K562 (cell line): ENCODE measurements around the gene IL17RA. TPM values are rescaled to one million over a fixed set of nuclear protein-coding genes. Genes with fewer than 3 reads are reported as not detected.

Experiments used
- ATAC-seq: fragments of 200-7000 bp; cut with Tn5 transposase; 3 replicates; pipeline ENCODE4 v1.9.1; 2020; ENCODE audit warnings: moderate library complexity
- BruUV-seq: library from RNA; stranded (reverse); fragments of 400-500 nt; replicated peaks from 2 replicates; lab custom pipeline; 2021; lab: Mats Ljungman, UMichigan
- CTCF ChIA-PET: fragments of 300-600 bp; formaldehyde crosslinking; extraction: SDS; loops from one replicate; lab custom pipeline; 2021; ENCODE audit warnings: low intra/inter-chr PET ratio; lab: Yijun Ruan, JAX
- POLR2A ChIA-PET: fragments of 300-600, 350-650 bp; sonication (Branson Sonifier 250); formaldehyde crosslinking; extraction: SDS; loops from one replicate; lab custom pipeline; 2021; ENCODE audit warnings: antibody characterized with exemption, inconsistent platforms; lab: Yijun Ruan, JAX
- DNase-seq, 4 experiments: peaks; one replicate each; pipeline versions ENCODE4 v3.0.0 to v3.0.0-alpha.2; 2011 to 2018; ENCODE audit warnings: low spot score in 3 of 4, mixed read lengths in 3 of 4; ENCODE audit errors: extremely low read depth in 1 of 4
- FAIRE-seq: peaks from 2 replicates; lab custom pipeline; 2011; peaks lifted over from hg19 to GRCh38; lab: Jason Lieb, UNC
- H2AFZ ChIP-seq: 2 replicates; pipeline ENCODE4 v1.6.0; 2011; ENCODE audit warnings: low read depth, low read length, control low read depth, inconsistent platforms
- H3K27ac ChIP-seq: fragments of 200-600 bp; 3 replicates; pipeline ENCODE4 v1.8.0; 2011; ENCODE audit warnings: low read depth, mild to moderate bottlenecking, control low read depth, inconsistent platforms, low read length, moderate library complexity, mixed read lengths; ENCODE audit errors: extremely low read depth
- H3K27me3 ChIP-seq, 2 experiments: fragments of 300-600 bp in 1 of 2; 2 replicates in 1 of 2; 3 replicates in 1 of 2; pipeline versions ENCODE4 v1.6.0 to v1.8.0; 2011; ENCODE audit warnings: inconsistent platforms in 2 of 2, low read length in 2 of 2, mild to moderate bottlenecking in 1 of 2, mixed read lengths in 1 of 2, moderate library complexity in 1 of 2; ENCODE audit not compliant: control insufficient read depth in 2 of 2, insufficient read depth in 2 of 2
- H3K36me3 ChIP-seq: fragments of 300-600 bp; 3 replicates; pipeline ENCODE4 v1.8.0; 2011; ENCODE audit warnings: mild to moderate bottlenecking, low read length, inconsistent platforms; ENCODE audit not compliant: control insufficient read depth, insufficient read depth
- H3K4me1 ChIP-seq, 2 experiments: fragments of 200-600 bp in 1 of 2; replicated peaks in 1 of 2; 2 replicates in 1 of 2; 3 replicates in 1 of 2; pipeline versions ENCODE4 v1.5.1 to v1.8.0; 2011; ENCODE audit warnings: inconsistent platforms in 2 of 2, low read length in 2 of 2, mild to moderate bottlenecking in 1 of 2, mixed read lengths in 1 of 2, moderate library complexity in 1 of 2; ENCODE audit not compliant: control insufficient read depth in 2 of 2, insufficient read depth in 2 of 2
- H3K4me2 ChIP-seq: 2 replicates; pipeline ENCODE4 v1.6.1; 2011; ENCODE audit warnings: low read length, control low read depth, inconsistent platforms, mixed read lengths; ENCODE audit not compliant: insufficient read depth
- H3K4me3 ChIP-seq: fragments of 200-600 bp; sonication (generic), shearing (Covaris generic); 2 replicates; pipeline ENCODE4 v1.5.1; 2016; ENCODE audit warnings: control low read depth, inconsistent platforms
- H3K79me2 ChIP-seq: fragments of 200-600 bp; 3 replicates; pipeline ENCODE4 v1.8.0; 2011; ENCODE audit warnings: low read length, inconsistent platforms; ENCODE audit not compliant: control insufficient read depth, insufficient read depth
- H3K9ac ChIP-seq, 2 experiments: 2 replicates each; pipeline versions ENCODE4 v1.6.0 to v1.6.1; 2011; ENCODE audit warnings: low read depth in 2 of 2, low read length in 2 of 2, control low read depth in 1 of 2, inconsistent platforms in 1 of 2, mild to moderate bottlenecking in 1 of 2, mixed read lengths in 1 of 2; ENCODE audit not compliant: insufficient read depth in 1 of 2
- H3K9me1 ChIP-seq: one replicate; pipeline ENCODE4 v1.6.0; 2011; ENCODE audit warnings: inconsistent platforms, mild to moderate bottlenecking, low read length, moderate library complexity; ENCODE audit not compliant: control insufficient read depth, insufficient read depth
- H3K9me3 ChIP-seq: replicated peaks from 2 replicates; pipeline ENCODE4 v1.5.1; 2011; ENCODE audit warnings: low read depth, low read length, inconsistent platforms; ENCODE audit not compliant: control insufficient read depth, insufficient read depth
- H4K20me1 ChIP-seq: replicated peaks from 2 replicates; pipeline ENCODE4 v1.6.1; 2011; ENCODE audit warnings: low read length, inconsistent platforms, mixed read lengths; ENCODE audit not compliant: control insufficient read depth, insufficient read depth
- CHD1 ChIP-seq: fragments of 200-600 bp; sonication (generic); IDR thresholded peaks from one replicate; pipeline ENCODE4 v1.6.1; 2012; ENCODE audit warnings: mild to moderate bottlenecking, moderate library complexity, low read length, inconsistent platforms
- HCFC1 ChIP-seq: IDR thresholded peaks from 2 replicates; pipeline ENCODE4 v1.6.1; 2012; ENCODE audit warnings: low read depth, low read length, improper control_type of control experiment
- JUNB ChIP-seq: fragments of 450-650 bp; formaldehyde crosslinking; conservative IDR thresholded peaks from 2 replicates; pipeline ENCODE4 v1.4.0; 2020; ENCODE audit warnings: mild to moderate bottlenecking
- PRMT5 ChIP-seq: sonication (generic); formaldehyde crosslinking; IDR thresholded peaks from 2 replicates; pipeline ENCODE4 v1.5.0; 2020; ENCODE audit warnings: missing genetic modification reagents
- RUNX1 ChIP-seq: sonication (generic); IDR thresholded peaks from 2 replicates; pipeline ENCODE4 v1.6.1; 2016; ENCODE audit warnings: antibody characterized with exemption, low read depth
- SMARCA4 ChIP-seq: fragments of 450-650 bp; IDR thresholded peaks from 2 replicates; pipeline ENCODE4 v1.6.1; 2016
- TBL1XR1 ChIP-seq, 2 experiments: IDR thresholded peaks; 2 replicates each; pipeline ENCODE4 v1.6.1; 2012; ENCODE audit warnings: improper control_type of control experiment in 2 of 2, low read length in 2 of 2, mild to moderate bottlenecking in 1 of 2
- ZNF76 ChIP-seq: fragments of 250-450 bp; sonication (Bioruptor Pico); IDR thresholded peaks from 2 replicates; pipeline ENCODE4 v1.4.0; 2020; ENCODE audit warnings: mild to moderate bottlenecking, moderate library complexity, borderline replicate concordance
- ZNF785 ChIP-seq: fragments of 250-450 bp; sonication (Bioruptor Pico); IDR thresholded peaks from 2 replicates; pipeline ENCODE4 v1.4.0; 2020; ENCODE audit warnings: mild to moderate bottlenecking
- ZSCAN32 ChIP-seq: fragments of 450-650 bp; formaldehyde crosslinking; IDR thresholded peaks from 2 replicates; pipeline ENCODE4 v1.4.0; 2020; ENCODE audit warnings: mild to moderate bottlenecking, moderate library complexity
- WGBS: fragments of 100-300 bp; shearing (Covaris generic); methylation state at CpG from one replicate; pipeline ENCODE4 v1.1.6; 2016; ENCODE audit warnings: low coverage, mixed read lengths; ENCODE audit not compliant: insufficient coverage; ENCODE audit errors: missing lambda C conversion rate; 5-methylcytosine and 5-hydroxymethylcytosine counted together
- in situ Hi-C: fragments of 300-500 bp; cut with MboI; formaldehyde crosslinking; loops from 4 replicates; pipeline ENCODE4 v1.15.0; 2018; ENCODE audit warnings: inconsistent platforms, mixed read lengths
- intact Hi-C: fragments of 100-400 bp; cut with micrococcal nuclease; formaldehyde crosslinking; loops from 2 replicates; pipeline ENCODE4 v1.14.2; 2022
- polyA plus RNA-seq, 8 experiments: library from polyadenylated mRNA; depleted of rRNA in 4 of 8; stranded (reverse) in 5 of 8; unstranded in 3 of 8; fragments of >200 nt; fragmentation: Nextera tagmentation in 2 of 8; fragmentation: Illumina TruSeq in 1 of 8; extraction: Ambion mirVana in 2 of 8; extraction: Trizol in 1 of 8; gene quantifications; 2 replicates each; pipeline versions ENCODE4 v1.2.1 to v1.2.3, GENCODE V29; 2011 to 2014; ENCODE audit warnings: inconsistent platforms in 1 of 8, missing spikeins in 1 of 8
- total RNA-seq, 7 experiments: library from RNA; depleted of rRNA in 6 of 7; stranded (reverse); fragments of >200 nt in 6 of 7; fragmentation: Illumina TruSeq in 2 of 7; extraction: Trizol in 2 of 7; gene quantifications; 2 replicates each; pipeline versions ENCODE4 v1.2.1 to v1.2.3, GENCODE V29; 2011 to 2021; ENCODE audit warnings: low replicate concordance in 1 of 7
- TF ChIP-seq, protein P1 (sequence below): fragments of 450-650 bp; IDR thresholded peaks from 2 replicates; pipeline ENCODE4 v1.6.1; 2016; ENCODE audit warnings: low read depth
- TF ChIP-seq, protein P2 (sequence below): fragments of 150-350 bp; conservative IDR thresholded peaks from 2 replicates; pipeline ENCODE4 v1.6.1; 2014; ENCODE audit warnings: low read length

Gene IL17RA
- total and polyA plus RNA-seq, 9 of the 15 experiments (the other 6 are each of a cell fraction or from before 2014, with no cell fraction given) = 0.17 to 11.8 (median 3.7) TPM

DNA sequence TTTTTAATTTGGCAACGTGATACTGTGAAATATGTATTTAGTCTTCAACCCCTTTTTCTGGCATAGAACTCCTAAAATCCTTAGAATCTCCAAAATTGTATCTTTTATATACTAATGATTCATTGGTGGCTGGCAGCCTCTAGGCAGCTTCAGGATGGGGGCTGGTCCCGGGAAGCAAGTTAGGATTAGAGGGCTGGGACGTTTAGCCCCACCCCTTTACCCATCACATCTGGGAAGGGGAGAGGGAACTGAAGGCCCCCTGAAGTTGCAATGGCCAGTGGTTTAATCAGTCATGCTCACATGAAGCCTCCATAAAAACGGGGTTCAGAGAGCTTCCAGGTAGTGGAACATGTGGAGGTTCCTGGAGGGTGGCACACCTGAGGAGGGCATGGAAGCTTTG, 7.1 kb downstream of the IL17RA start (continued):
- TF ChIP-seq TBL1XR1 (IDR thresholded peaks at IDR 0.05; ENCODE audit: low read length in 2 of 2) (no peak), RUNX1 (no peak), ZSCAN32 (CRISPR knock-in tag) (no peak), ZNF76 (no peak)

DNA sequence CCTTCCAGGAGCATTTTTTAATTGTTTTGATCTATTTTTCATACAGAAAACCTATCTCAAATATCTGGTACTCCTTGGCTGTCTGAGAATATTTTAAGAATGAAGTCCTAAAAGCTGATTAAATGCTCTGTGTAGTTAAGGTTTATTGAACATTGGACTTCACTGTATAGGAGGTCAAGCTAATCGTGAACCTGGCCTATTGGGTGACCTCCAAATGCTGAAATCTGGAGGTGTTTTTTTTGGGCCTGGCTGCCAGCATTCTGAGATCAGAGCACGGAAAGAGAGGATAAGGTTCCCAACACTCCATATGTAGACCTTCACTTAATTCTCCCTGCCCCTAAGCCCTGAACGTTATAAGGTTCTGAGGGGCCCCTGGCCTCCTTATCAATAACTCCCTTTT, 8.3 kb downstream of the IL17RA start:
- Histone ChIP-seq H4K20me1 (0 out of 2 replicates have a peak, but pooled peaks cover 3% of the 10 kb centered on the region), H3K79me2 (no peaks in the 10 kb centered on the region), H3K36me3 (peaks cover 1% of the 10 kb centered on the region; the same call in 1 of the 3 replicates), H3K9me1 (no peaks in the 10 kb centered on the region), H3K9me3 (no peaks in the 10 kb centered on the region), H3K4me2 (no peak overlapping the region), H3K27ac (no peak overlapping the region), H3K9ac (no peak overlapping the region), H2AFZ (no peak overlapping the region), H3K4me1 (peaks cover 1 to 5% of the 10 kb centered on the region in 2 experiments; a peak in 1 of 5 replicates), H3K4me3 (no peak overlapping the region), H3K27me3 (no peaks in the 10 kb centered on the region)
- whole genome bisulfite sequencing = 45% methylated on average over 3 of the region's 3 CpGs
- no TSS peak for BruUV-seq
- ChIA-PET CTCF (interaction anchor here (1.0 kb wide), 1 partner anchor 78 kb away, joined by 3 read pairs; no protein-coding TSS in a partner anchor), POLR2A (no interaction called here)
- ATAC-seq (no peak), DNase-seq (no peak), FAIRE-seq (no peak)
- intact Hi-C loops (no loop called here), in situ Hi-C loops (no loop called here)
- TF ChIP-seq PRMT5 (no peak), ZNF785 (CRISPR knock-in tag) (no peak), SMARCA4 (no peak), HCFC1 (no peak), CHD1 (no peak), ZSCAN32 (CRISPR knock-in tag) (no peak), JUNB (CRISPR knock-in tag) (no peak)
- TF ChIP-seq, protein P1, sequence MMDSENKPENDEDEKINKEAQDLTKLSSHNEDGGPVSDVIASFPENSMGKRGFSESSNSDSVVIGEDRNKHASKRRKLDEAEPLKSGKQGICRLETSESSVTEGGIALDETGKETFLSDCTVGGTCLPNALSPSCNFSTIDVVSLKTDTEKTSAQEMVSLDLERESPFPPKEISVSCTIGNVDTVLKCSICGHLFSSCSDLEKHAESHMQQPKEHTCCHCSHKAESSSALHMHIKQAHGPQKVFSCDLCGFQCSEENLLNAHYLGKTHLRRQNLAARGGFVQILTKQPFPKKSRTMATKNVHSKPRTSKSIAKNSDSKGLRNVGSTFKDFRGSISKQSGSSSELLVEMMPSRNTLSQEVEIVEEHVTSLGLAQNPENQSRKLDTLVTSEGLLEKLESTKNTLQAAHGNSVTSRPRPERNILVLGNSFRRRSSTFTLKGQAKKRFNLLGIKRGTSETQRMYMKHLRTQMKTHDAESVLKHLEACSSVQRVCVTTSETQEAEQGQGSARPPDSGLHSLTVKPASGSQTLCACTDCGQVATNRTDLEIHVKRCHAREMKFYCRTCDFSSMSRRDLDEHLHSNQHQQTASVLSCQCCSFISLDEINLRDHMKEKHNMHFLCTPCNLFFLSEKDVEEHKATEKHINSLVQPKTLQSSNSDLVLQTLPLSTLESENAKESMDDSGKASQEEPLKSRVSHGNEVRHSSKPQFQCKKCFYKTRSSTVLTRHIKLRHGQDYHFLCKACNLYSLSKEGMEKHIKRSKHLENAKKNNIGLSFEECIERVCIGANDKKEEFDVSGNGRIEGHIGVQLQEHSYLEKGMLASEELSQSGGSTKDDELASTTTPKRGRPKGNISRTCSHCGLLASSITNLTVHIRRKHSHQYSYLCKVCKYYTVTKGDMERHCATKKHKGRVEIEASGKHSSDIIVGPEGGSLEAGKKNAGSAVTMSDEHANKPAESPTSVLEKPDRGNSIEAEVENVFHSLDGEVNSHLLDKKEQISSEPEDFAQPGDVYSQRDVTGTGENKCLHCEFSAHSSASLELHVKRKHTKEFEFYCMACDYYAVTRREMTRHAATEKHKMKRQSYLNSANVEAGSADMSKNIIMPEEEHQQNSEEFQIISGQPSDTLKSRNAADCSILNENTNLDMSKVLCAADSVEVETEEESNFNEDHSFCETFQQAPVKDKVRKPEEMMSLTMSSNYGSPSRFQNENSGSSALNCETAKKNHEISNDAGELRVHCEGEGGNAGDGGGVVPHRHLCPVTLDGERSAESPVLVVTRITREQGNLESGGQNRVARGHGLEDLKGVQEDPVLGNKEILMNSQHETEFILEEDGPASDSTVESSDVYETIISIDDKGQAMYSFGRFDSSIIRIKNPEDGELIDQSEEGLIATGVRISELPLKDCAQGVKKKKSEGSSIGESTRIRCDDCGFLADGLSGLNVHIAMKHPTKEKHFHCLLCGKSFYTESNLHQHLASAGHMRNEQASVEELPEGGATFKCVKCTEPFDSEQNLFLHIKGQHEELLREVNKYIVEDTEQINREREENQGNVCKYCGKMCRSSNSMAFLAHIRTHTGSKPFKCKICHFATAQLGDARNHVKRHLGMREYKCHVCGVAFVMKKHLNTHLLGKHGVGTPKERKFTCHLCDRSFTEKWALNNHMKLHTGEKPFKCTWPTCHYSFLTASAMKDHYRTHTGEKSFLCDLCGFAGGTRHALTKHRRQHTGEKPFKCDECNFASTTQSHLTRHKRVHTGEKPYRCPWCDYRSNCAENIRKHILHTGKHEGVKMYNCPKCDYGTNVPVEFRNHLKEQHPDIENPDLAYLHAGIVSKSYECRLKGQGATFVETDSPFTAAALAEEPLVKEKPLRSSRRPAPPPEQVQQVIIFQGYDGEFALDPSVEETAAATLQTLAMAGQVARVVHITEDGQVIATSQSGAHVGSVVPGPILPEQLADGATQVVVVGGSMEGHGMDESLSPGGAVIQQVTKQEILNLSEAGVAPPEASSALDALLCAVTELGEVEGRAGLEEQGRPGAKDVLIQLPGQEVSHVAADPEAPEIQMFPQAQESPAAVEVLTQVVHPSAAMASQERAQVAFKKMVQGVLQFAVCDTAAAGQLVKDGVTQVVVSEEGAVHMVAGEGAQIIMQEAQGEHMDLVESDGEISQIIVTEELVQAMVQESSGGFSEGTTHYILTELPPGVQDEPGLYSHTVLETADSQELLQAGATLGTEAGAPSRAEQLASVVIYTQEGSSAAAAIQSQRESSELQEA = no peak
- TF ChIP-seq, protein P2, sequence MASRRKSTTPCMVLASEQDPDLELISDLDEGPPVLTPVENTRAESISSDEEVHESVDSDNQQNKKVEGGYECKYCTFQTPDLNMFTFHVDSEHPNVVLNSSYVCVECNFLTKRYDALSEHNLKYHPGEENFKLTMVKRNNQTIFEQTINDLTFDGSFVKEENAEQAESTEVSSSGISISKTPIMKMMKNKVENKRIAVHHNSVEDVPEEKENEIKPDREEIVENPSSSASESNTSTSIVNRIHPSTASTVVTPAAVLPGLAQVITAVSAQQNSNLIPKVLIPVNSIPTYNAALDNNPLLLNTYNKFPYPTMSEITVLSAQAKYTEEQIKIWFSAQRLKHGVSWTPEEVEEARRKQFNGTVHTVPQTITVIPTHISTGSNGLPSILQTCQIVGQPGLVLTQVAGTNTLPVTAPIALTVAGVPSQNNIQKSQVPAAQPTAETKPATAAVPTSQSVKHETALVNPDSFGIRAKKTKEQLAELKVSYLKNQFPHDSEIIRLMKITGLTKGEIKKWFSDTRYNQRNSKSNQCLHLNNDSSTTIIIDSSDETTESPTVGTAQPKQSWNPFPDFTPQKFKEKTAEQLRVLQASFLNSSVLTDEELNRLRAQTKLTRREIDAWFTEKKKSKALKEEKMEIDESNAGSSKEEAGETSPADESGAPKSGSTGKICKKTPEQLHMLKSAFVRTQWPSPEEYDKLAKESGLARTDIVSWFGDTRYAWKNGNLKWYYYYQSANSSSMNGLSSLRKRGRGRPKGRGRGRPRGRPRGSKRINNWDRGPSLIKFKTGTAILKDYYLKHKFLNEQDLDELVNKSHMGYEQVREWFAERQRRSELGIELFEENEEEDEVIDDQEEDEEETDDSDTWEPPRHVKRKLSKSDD = no peak
